Thyroid gland (tissue), 4 donors: ENCODE data around the gene COQ8A. TPM values are rescaled to one million over a fixed set of nuclear protein-coding genes. Genes with fewer than 3 reads are reported as not detected.

Source experiments
- DNase-seq, 2 donors: peaks; one replicate each; pipeline ENCODE4 v3.0.0-alpha.2; 2019
- H3K27ac ChIP-seq, 3 donors: fragments of 200-600 bp; sonication (generic); 1 replicate in 2 of 3; 2 replicates in 1 of 3; pipeline ENCODE4 v1.5.1; 2016 to 2019; ENCODE audit warnings: mild to moderate bottlenecking in 1 of 3, moderate library complexity in 1 of 3
- H3K27me3 ChIP-seq: fragments of 200-600 bp; sonication (generic); one replicate; pipeline ENCODE4 v1.5.1; 2019
- H3K36me3 ChIP-seq, 2 donors: fragments of 200-600 bp; sonication (generic); one replicate each; pipeline ENCODE4 v1.5.1; 2016 to 2019
- H3K4me1 ChIP-seq, 2 donors: fragments of 200-600 bp; sonication (generic); one replicate each; pipeline ENCODE4 v1.5.1; 2017 to 2019
- H3K4me3 ChIP-seq, 3 donors: fragments of 200-600 bp; sonication (generic); replicated peaks in 1 of 3; 1 replicate in 2 of 3; 2 replicates in 1 of 3; pipeline ENCODE4 v1.5.1; 2016; ENCODE audit warnings: mild to moderate bottlenecking in 1 of 3
- H3K9me3 ChIP-seq: fragments of 200-600 bp; sonication (generic); one replicate; pipeline ENCODE4 v1.5.1; 2017
- POLR2A ChIP-seq, 2 donors: fragments of 450-650 bp; IDR thresholded peaks; one replicate each; pipeline ENCODE4 v1.6.1; 2017; ENCODE audit warnings: antibody characterized with exemption in 2 of 2, mild to moderate bottlenecking in 2 of 2, moderate library complexity in 1 of 2
- WGBS, 2 donors: methylation state at CpG; one replicate each; pipeline ENCODE4 v1.1.5; 2017; 5-methylcytosine and 5-hydroxymethylcytosine counted together
- intact Hi-C: fragments of 100-400 bp; cut with DNase I; formaldehyde crosslinking; loops from one replicate; pipeline ENCODE4 v1.15.1; 2023
- total RNA-seq, 4 donors: library from RNA; depleted of rRNA; stranded (reverse); fragments of >200 nt; gene quantifications; one replicate each; pipeline ENCODE4 v1.2.3, GENCODE V29; 2016
- TF ChIP-seq, protein P1 (sequence below), 6 experiments: fragments of 200-600 bp in 3 of 6; fragments of 450-650 bp in 3 of 6; sonication (generic) in 3 of 6; IDR thresholded peaks; one replicate each; pipeline ENCODE4 v1.5.1; 2016 to 2019; ENCODE audit warnings: antibody characterized with exemption in 6 of 6, mild to moderate bottlenecking in 2 of 6, inconsistent platforms in 1 of 6, moderate library complexity in 1 of 6

COQ8A gene
- total RNA-seq = 10 to 100 TPM; 25.1 to 35.9 (median 30.1) TPM

DNA sequence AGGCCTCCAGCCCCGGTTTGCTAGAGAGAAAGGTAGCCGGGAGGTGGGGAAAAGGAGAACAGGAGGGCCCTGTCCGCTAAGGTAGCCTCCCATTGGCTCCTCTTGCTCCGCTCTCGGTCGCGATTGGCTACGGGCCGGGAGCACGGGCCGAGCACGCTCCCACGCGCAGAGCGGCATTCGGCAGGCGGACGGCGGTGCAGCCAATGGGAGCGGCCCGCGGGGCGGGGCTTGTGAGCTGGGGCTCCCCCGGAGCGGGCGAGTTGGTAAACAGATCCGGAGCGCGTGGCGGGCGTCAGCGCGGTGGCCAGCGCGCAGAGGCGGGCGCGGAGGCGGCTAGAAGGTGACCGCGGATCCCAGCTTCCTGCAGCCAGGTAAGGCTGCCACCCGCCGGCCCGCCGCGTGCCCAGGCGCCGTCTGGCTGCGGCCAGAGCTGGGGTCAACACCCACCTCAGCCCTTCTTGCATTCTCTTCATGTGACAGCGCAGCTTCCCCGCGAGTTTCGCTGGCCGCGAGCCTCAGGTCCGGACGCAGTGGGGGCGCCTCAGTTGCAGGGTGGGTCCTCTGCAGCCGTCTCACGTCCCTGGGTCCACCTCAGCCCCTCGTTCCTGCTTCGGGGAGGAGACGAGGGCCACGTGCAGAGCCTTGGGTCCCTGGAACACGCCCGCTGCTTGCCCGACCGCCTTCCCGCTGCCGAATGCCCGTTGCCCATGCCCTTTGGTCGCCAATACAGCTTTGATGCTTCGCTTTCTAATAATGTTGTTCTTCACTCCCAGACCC lies at the start of gene COQ8A:
Gene COQ8A, plus strand, starts transcription at position 266 of the 777 bp plus-strand sequence. CDS start 21,092 bp downstream, outside the sequence.
- TF ChIP-seq POLR2A (IDR thresholded peaks at IDR 0.05) = peak in 1 of 2 donors; percentile 73
- TF ChIP-seq, protein P1, sequence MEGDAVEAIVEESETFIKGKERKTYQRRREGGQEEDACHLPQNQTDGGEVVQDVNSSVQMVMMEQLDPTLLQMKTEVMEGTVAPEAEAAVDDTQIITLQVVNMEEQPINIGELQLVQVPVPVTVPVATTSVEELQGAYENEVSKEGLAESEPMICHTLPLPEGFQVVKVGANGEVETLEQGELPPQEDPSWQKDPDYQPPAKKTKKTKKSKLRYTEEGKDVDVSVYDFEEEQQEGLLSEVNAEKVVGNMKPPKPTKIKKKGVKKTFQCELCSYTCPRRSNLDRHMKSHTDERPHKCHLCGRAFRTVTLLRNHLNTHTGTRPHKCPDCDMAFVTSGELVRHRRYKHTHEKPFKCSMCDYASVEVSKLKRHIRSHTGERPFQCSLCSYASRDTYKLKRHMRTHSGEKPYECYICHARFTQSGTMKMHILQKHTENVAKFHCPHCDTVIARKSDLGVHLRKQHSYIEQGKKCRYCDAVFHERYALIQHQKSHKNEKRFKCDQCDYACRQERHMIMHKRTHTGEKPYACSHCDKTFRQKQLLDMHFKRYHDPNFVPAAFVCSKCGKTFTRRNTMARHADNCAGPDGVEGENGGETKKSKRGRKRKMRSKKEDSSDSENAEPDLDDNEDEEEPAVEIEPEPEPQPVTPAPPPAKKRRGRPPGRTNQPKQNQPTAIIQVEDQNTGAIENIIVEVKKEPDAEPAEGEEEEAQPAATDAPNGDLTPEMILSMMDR (IDR thresholded peaks at IDR 0.05) = no peak
- 1% methylated on average over 14 to 15 of the region's 73 CpGs for WGBS, 2 donors
- Histone ChIP-seq H3K27ac (peak within 1 kb of the TSS; percentile 95 to 98 (median 96)), H3K27me3 (no peaks in the 10 kb centered on the region), H3K36me3 (no peaks in the 10 kb centered on the region), H3K4me3 (peak within 1 kb of the TSS; percentile 42 to 69 (median 59)), H3K4me1 (peaks cover 18 to 40% of the 10 kb centered on the region in 2 donors), H3K9me3 (no peaks in the 10 kb centered on the region)
- intact Hi-C loops = no loop called here
- peak; percentile 99 to 100 for DNase-seq

- Histone ChIP-seq H3K27ac (no peak overlapping the region), H3K36me3 (peaks cover 4 to 19% of the 10 kb centered on the region in 2 donors), H3K27me3 (no peaks in the 10 kb centered on the region), H3K4me3 (no peak overlapping the region), H3K9me3 (no peaks in the 10 kb centered on the region), H3K4me1 (no peaks in the 10 kb centered on the region)
- no peak for TF ChIP-seq POLR2A (IDR thresholded peaks at IDR 0.05)
- TF ChIP-seq, protein P1 (IDR thresholded peaks at IDR 0.05) = no peak
- no peak for DNase-seq
- 86 to 87% methylated on average over 17 to 22 of the region's 22 CpGs for WGBS, 2 donors
- intact Hi-C loops = no loop called here
These were observed 49.6 kb upstream of the COQ8A start for GRCh38 chr1:226890331-226891108.

DNA sequence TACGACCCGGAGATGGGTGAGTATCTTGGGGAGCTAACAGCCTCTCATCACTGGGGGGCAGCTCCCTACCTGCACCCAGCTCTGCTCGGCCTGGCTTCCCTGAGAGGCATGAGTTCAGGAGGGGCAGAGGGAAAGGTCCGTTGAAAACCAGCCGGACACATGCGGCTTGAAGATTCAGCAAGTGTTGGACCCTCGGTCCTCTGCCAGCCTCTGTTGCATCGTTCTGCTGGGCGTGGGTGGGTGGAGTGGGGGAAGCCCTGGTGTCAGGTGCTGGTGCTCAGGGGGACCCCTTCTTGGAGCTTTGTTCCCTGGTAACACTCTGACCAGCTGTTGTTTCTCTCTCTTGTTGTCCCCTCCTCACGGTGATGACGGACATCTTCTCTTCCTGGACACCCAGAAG lies 48.7 kb upstream of the COQ8A start:
- no peak for DNase-seq
- Histone ChIP-seq H3K27ac (no peak overlapping the region), H3K4me3 (no peak overlapping the region), H3K4me1 (no peaks in the 10 kb centered on the region), H3K27me3 (no peaks in the 10 kb centered on the region), H3K9me3 (no peaks in the 10 kb centered on the region), H3K36me3 (peaks cover 4 to 22% of the 10 kb centered on the region in 2 donors)
- WGBS, 2 donors = 92 to 93% methylated on average over 10 to 11 of the region's 11 CpGs
- TF ChIP-seq, protein P1 (IDR thresholded peaks at IDR 0.05) = no peak
- intact Hi-C loops = no loop called here

GRCh38 chr1:226891846-226892523 lies 48.1 kb upstream of the COQ8A start:
- DNase-seq = no peak

More at GRCh38 chr1:226891846-226892523, 48.1 kb upstream of the COQ8A start:
- Histone ChIP-seq H3K27ac (no peak overlapping the region), H3K4me1 (no peaks in the 10 kb centered on the region), H3K4me3 (no peak overlapping the region), H3K36me3 (peaks cover 4 to 22% of the 10 kb centered on the region in 2 donors), H3K27me3 (no peaks in the 10 kb centered on the region), H3K9me3 (no peaks in the 10 kb centered on the region)
- intact Hi-C loops = no loop called here
- WGBS, 2 donors = 82 to 88% methylated on average over 17 of the region's 17 CpGs
- no peak for TF ChIP-seq POLR2A (IDR thresholded peaks at IDR 0.05)
- TF ChIP-seq, protein P1 (IDR thresholded peaks at IDR 0.05) = no peak
